K562 (cell line): ENCODE data around the gene CFAP221. TPM values are rescaled to one million over a fixed set of nuclear protein-coding genes. Genes with fewer than 3 reads are reported as not detected.

Experiments
- EZH2 ChIP-seq: IDR thresholded peaks from 2 replicates; pipeline ENCODE4 v1.6.1; 2012; ENCODE audit warnings: low read depth, mild to moderate bottlenecking, inconsistent platforms, low read length, borderline replicate concordance
- GATAD2A ChIP-seq: fragments of 450-650 bp; IDR thresholded peaks from 2 replicates; pipeline ENCODE4 v1.6.1; 2017
- JUN ChIP-seq, 2 experiments: sonication (generic) in 1 of 2; formaldehyde crosslinking in 1 of 2; IDR thresholded peaks; 2 replicates each; pipeline versions ENCODE4 v1.6.1 to v1.8.0; 2012 to 2022; ENCODE audit warnings: borderline replicate concordance in 2 of 2, mild to moderate bottlenecking in 2 of 2, improper control_type of control experiment in 1 of 2, low read depth in 1 of 2, low read length in 1 of 2, missing genetic modification reagents in 1 of 2
- KAT8 ChIP-seq: fragments of 450-650 bp; IDR thresholded peaks from 2 replicates; pipeline ENCODE4 v1.6.1; 2016; ENCODE audit warnings: low read depth, mild to moderate bottlenecking
- NR2C1 ChIP-seq, 2 experiments: fragments of 450-650 bp; IDR thresholded peaks; 2 replicates each; pipeline ENCODE4 v1.6.1; 2017; ENCODE audit warnings: mild to moderate bottlenecking in 2 of 2, antibody characterized with exemption in 1 of 2, inconsistent platforms in 1 of 2, missing compliant biosample characterization in 1 of 2, missing genetic modification characterization in 1 of 2
- PRPF4 ChIP-seq: fragments of 200-400 bp; formaldehyde crosslinking; IDR thresholded peaks from one replicate; pipeline ENCODE4 v1.6.1; 2017; ENCODE audit warnings: low read length, low read depth, mild to moderate bottlenecking; ENCODE audit not compliant: insufficient read depth, poor library complexity, severe bottlenecking
- PYGO2 ChIP-seq: fragments of 450-650 bp; IDR thresholded peaks from 2 replicates; pipeline ENCODE4 v1.6.1; 2016; ENCODE audit warnings: mild to moderate bottlenecking, missing genetic modification characterization, moderate library complexity, missing compliant biosample characterization
- ZC3H11A ChIP-seq: IDR thresholded peaks from 2 replicates; pipeline ENCODE4 v1.6.1; 2012; ENCODE audit warnings: low read depth, low read length, improper control_type of control experiment
- ZNF165 ChIP-seq: fragments of 250-450 bp; sonication (Bioruptor Pico); IDR thresholded peaks from 2 replicates; pipeline ENCODE4 v1.4.0; 2020; ENCODE audit warnings: borderline replicate concordance
- ZNF212 ChIP-seq: fragments of 450-650 bp; formaldehyde crosslinking; IDR thresholded peaks from 2 replicates; pipeline ENCODE4 v1.4.0; 2020; ENCODE audit warnings: mild to moderate bottlenecking
- ZNF282 ChIP-seq: sonication (generic); formaldehyde crosslinking; IDR thresholded peaks from 2 replicates; pipeline ENCODE4 v1.8.1; 2023; ENCODE audit warnings: missing genetic modification reagents
- ZNF3 ChIP-seq: fragments of 250-450 bp; sonication (Bioruptor Pico); IDR thresholded peaks from 2 replicates; pipeline ENCODE4 v1.5.0; 2021; ENCODE audit warnings: mild to moderate bottlenecking, moderate library complexity
- ZNF324 ChIP-seq: fragments of 250-450 bp; sonication (Bioruptor Pico); IDR thresholded peaks from 2 replicates; pipeline ENCODE4 v1.4.0; 2020; ENCODE audit warnings: mild to moderate bottlenecking
- ZNF589 ChIP-seq: fragments of 200-800 bp; sonication (Bioruptor generic); IDR thresholded peaks from 2 replicates; pipeline ENCODE4 v1.6.1; 2016; ENCODE audit warnings: low read depth, missing genetic modification characterization, missing compliant biosample characterization
- ZNF785 ChIP-seq: fragments of 250-450 bp; sonication (Bioruptor Pico); IDR thresholded peaks from 2 replicates; pipeline ENCODE4 v1.4.0; 2020; ENCODE audit warnings: mild to moderate bottlenecking
- ZNF79 ChIP-seq: fragments of 250-450 bp; sonication (Bioruptor Pico); IDR thresholded peaks from 2 replicates; pipeline ENCODE4 v1.4.0; 2020; ENCODE audit warnings: low read depth, mild to moderate bottlenecking, moderate library complexity
- polyA plus RNA-seq, 8 experiments: library from polyadenylated mRNA; depleted of rRNA in 4 of 8; stranded (reverse) in 5 of 8; unstranded in 3 of 8; fragments of >200 nt; fragmentation: Nextera tagmentation in 2 of 8; fragmentation: Illumina TruSeq in 1 of 8; extraction: Ambion mirVana in 2 of 8; extraction: Trizol in 1 of 8; gene quantifications; 2 replicates each; pipeline versions ENCODE4 v1.2.1 to v1.2.3, GENCODE V29; 2011 to 2014; ENCODE audit warnings: inconsistent platforms in 1 of 8, missing spikeins in 1 of 8
- total RNA-seq, 7 experiments: library from RNA; depleted of rRNA in 6 of 7; stranded (reverse); fragments of >200 nt in 6 of 7; fragmentation: Illumina TruSeq in 2 of 7; extraction: Trizol in 2 of 7; gene quantifications; 2 replicates each; pipeline versions ENCODE4 v1.2.1 to v1.2.3, GENCODE V29; 2011 to 2021; ENCODE audit warnings: low replicate concordance in 1 of 7
- TF ChIP-seq, protein P1 (sequence below): sonication (generic); formaldehyde crosslinking; IDR thresholded peaks from 2 replicates; pipeline ENCODE4 v1.8.0; 2022; ENCODE audit warnings: mild to moderate bottlenecking, missing genetic modification reagents
- TF ChIP-seq, protein P2 (sequence below): sonication (generic); formaldehyde crosslinking; IDR thresholded peaks from 2 replicates; pipeline ENCODE4 v1.8.1; 2023; ENCODE audit warnings: mild to moderate bottlenecking, missing genetic modification reagents
- TF ChIP-seq, protein P3 (sequence below): sonication (generic); formaldehyde crosslinking; IDR thresholded peaks from 2 replicates; pipeline ENCODE4 v1.8.1; 2022; ENCODE audit warnings: missing genetic modification reagents

Gene CFAP221
- total and polyA plus RNA-seq, 9 of the 15 experiments (the other 6 are each of a cell fraction or from before 2014, with no cell fraction given): 0.09 to 1.4 (median 0.65) TPM

DNA sequence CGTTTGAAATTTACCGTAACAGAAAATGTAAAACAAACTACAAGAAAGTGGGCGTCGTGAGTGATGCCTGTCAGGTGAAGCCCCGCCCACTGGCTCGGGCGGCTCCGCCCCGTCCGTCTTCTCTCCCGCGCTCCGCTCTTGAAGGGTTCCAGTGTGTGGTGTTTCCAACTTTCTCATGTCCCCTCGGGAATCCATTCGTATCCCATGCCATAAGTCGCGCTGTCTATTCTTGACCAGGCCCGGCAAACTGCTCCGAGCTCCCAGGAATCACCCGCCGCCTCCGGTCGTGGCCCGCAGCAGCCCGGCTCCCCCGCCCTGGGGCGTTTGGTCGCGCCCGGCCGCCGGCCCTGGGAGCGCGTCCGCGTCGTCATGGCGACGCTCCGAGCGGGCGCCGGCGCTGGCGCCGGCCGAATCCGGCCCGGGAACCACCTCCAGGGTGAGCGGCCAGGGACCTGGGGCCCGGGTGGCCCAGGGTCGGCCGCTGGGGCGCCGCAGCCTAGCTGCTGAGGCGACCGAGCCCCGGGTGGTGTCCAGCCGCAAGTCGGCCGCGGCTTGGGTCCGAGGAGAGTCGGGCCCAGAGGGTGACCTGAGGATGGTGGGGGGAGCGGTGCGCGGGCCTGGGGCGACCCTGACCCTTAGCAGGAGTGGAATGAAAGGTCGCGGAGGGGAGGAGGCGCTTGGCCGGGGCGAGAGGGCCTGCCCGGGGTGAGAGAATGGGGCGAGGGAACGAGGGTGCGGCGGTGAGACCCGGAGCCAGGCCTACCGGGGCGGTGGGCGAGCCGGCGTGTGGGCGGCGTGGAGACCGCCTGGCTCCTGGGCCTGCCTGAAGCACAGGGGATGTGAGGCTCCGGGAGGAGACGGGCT, at the start of gene CFAP221 (continued):
- TF ChIP-seq, protein P1, sequence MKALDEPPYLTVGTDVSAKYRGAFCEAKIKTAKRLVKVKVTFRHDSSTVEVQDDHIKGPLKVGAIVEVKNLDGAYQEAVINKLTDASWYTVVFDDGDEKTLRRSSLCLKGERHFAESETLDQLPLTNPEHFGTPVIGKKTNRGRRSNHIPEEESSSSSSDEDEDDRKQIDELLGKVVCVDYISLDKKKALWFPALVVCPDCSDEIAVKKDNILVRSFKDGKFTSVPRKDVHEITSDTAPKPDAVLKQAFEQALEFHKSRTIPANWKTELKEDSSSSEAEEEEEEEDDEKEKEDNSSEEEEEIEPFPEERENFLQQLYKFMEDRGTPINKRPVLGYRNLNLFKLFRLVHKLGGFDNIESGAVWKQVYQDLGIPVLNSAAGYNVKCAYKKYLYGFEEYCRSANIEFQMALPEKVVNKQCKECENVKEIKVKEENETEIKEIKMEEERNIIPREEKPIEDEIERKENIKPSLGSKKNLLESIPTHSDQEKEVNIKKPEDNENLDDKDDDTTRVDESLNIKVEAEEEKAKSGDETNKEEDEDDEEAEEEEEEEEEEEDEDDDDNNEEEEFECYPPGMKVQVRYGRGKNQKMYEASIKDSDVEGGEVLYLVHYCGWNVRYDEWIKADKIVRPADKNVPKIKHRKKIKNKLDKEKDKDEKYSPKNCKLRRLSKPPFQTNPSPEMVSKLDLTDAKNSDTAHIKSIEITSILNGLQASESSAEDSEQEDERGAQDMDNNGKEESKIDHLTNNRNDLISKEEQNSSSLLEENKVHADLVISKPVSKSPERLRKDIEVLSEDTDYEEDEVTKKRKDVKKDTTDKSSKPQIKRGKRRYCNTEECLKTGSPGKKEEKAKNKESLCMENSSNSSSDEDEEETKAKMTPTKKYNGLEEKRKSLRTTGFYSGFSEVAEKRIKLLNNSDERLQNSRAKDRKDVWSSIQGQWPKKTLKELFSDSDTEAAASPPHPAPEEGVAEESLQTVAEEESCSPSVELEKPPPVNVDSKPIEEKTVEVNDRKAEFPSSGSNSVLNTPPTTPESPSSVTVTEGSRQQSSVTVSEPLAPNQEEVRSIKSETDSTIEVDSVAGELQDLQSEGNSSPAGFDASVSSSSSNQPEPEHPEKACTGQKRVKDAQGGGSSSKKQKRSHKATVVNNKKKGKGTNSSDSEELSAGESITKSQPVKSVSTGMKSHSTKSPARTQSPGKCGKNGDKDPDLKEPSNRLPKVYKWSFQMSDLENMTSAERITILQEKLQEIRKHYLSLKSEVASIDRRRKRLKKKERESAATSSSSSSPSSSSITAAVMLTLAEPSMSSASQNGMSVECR: 0 out of 2 replicates have a peak, but pooled peaks have one; percentile 62
- TF ChIP-seq, protein P2, sequence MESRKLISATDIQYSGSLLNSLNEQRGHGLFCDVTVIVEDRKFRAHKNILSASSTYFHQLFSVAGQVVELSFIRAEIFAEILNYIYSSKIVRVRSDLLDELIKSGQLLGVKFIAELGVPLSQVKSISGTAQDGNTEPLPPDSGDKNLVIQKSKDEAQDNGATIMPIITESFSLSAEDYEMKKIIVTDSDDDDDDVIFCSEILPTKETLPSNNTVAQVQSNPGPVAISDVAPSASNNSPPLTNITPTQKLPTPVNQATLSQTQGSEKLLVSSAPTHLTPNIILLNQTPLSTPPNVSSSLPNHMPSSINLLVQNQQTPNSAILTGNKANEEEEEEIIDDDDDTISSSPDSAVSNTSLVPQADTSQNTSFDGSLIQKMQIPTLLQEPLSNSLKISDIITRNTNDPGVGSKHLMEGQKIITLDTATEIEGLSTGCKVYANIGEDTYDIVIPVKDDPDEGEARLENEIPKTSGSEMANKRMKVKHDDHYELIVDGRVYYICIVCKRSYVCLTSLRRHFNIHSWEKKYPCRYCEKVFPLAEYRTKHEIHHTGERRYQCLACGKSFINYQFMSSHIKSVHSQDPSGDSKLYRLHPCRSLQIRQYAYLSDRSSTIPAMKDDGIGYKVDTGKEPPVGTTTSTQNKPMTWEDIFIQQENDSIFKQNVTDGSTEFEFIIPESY (CRISPR knock-in tag): no peak
- TF ChIP-seq KAT8: no peak
- TF ChIP-seq EZH2: no peak
- TF ChIP-seq ZNF282: no peak
- no peak for TF ChIP-seq PYGO2 (tag)
- TF ChIP-seq GATAD2A: no peak
- no peak for TF ChIP-seq ZNF589 (CRISPR knock-in tag)
- TF ChIP-seq, protein P3, sequence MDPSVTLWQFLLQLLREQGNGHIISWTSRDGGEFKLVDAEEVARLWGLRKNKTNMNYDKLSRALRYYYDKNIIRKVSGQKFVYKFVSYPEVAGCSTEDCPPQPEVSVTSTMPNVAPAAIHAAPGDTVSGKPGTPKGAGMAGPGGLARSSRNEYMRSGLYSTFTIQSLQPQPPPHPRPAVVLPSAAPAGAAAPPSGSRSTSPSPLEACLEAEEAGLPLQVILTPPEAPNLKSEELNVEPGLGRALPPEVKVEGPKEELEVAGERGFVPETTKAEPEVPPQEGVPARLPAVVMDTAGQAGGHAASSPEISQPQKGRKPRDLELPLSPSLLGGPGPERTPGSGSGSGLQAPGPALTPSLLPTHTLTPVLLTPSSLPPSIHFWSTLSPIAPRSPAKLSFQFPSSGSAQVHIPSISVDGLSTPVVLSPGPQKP: no peak
- TF ChIP-seq ZNF785: no peak
- TF ChIP-seq ZNF324 (CRISPR knock-in tag): no peak
- no peak for TF ChIP-seq PRPF4
- TF ChIP-seq ZNF212 (CRISPR knock-in tag): no peak
- no peak for TF ChIP-seq ZNF79 (CRISPR knock-in tag)
- no peak for TF ChIP-seq ZNF3 (CRISPR knock-in tag)
- TF ChIP-seq ZNF165 (CRISPR knock-in tag): no peak
- no peak for TF ChIP-seq ZC3H11A
- TF ChIP-seq JUN (IDR thresholded peaks at IDR 0.05; ENCODE audit: borderline replicate concordance, low read depth, low read length): no peak
- TF ChIP-seq JUN (CRISPR knock-in tag; IDR thresholded peaks at IDR 0.05; ENCODE audit: borderline replicate concordance): no peak
- TF ChIP-seq NR2C1 (IDR thresholded peaks at IDR 0.05): no peak
- no peak for TF ChIP-seq NR2C1 (tag; IDR thresholded peaks at IDR 0.05)
